ENCODE data around the gene MYO7A. TPM values are rescaled to one million over a fixed set of nuclear protein-coding genes. Genes with fewer than 3 reads are reported as not detected.

MYO7A gene
- total RNA-seq, 8 experiments from 2014 or later, result 0.71 to 23.1 (median 5.8) TPM

GRCh38 chr11:77250881-77251640 is 123.0 kb downstream of the MYO7A start:
- no peaks in the 10 kb centered on the region for H3K4me1 ChIP-seq (replicated peaks in 1 of 2)
- 0 to 100% (median 73%) methylated on average over 1 of the region's 1 CpG; no CpG with 5 or more reads in 1 of the 10 experiments for WGBS, 10 experiments
- no peak overlapping the region for H3K27ac ChIP-seq
- peak in 2 of 8 experiments; percentile 68 to 71 for ATAC-seq (replicated peaks in 6 of 8)
- in situ Hi-C loops (cut with MboI; ENCODE audit: low pct_unique_long_range_greater_than_20kb in 2 of 9, low sequenced_read_pairs in 9 of 9, unreplicated experiment in 9 of 9), result no loop called here
- H3K4me3 ChIP-seq, result no peak overlapping the region

GRCh38 chr11:77252555-77253270 is 124.7 kb downstream of the MYO7A start:
- ATAC-seq (replicated peaks in 6 of 8), result no peak
- in situ Hi-C loops (cut with MboI; ENCODE audit: low pct_unique_long_range_greater_than_20kb in 2 of 9, low sequenced_read_pairs in 9 of 9, unreplicated experiment in 9 of 9), result no loop called here
- no peaks in the 10 kb centered on the region for H3K4me1 ChIP-seq (replicated peaks in 1 of 2)
- WGBS, 10 experiments, result 60 to 100% (median 80%) methylated on average over 1 to 3 of the region's 3 CpGs; no CpG with 5 or more reads in 2 of the 10 experiments
- no peak overlapping the region for H3K4me3 ChIP-seq
- no peak overlapping the region for H3K27ac ChIP-seq

- no peak for ATAC-seq (replicated peaks in 6 of 8)
- no peak overlapping the region for H3K27ac ChIP-seq
- H3K4me3 ChIP-seq, result no peak overlapping the region
- in situ Hi-C loops (cut with MboI; ENCODE audit: low pct_unique_long_range_greater_than_20kb in 2 of 9, low sequenced_read_pairs in 9 of 9, unreplicated experiment in 9 of 9), result no loop called here
- no peaks in the 10 kb centered on the region for H3K4me1 ChIP-seq (replicated peaks in 1 of 2)
- no CpG with 5 or more reads among the region's 1 CpG for WGBS, 10 experiments
Observed at GRCh38 chr11:77253690-77254089, 125.6 kb downstream of the MYO7A start.

GRCh38 chr11:77259641-77260040 is 131.6 kb downstream of the MYO7A start:
- Histone ChIP-seq H3K4me1 (replicated peaks in 1 of 2) (no peaks in the 10 kb centered on the region), H3K4me3 (no peak overlapping the region), H3K27ac (no peak overlapping the region)
- 33 to 100% (median 100%) methylated on average over 1 to 2 of the region's 2 CpGs; no CpG with 5 or more reads in 1 of the 10 experiments for WGBS, 10 experiments
- ATAC-seq (replicated peaks in 6 of 8), result no peak
- in situ Hi-C loops (cut with MboI; ENCODE audit: low pct_unique_long_range_greater_than_20kb in 2 of 9, low sequenced_read_pairs in 9 of 9, unreplicated experiment in 9 of 9), result no loop called here

GRCh38 chr11:77262803-77263202 is 134.8 kb downstream of the MYO7A start:
- Histone ChIP-seq H3K4me3 (no peak overlapping the region), H3K4me1 (replicated peaks in 1 of 2) (no peaks in the 10 kb centered on the region), H3K27ac (no peak overlapping the region)
- in situ Hi-C loops (cut with MboI; ENCODE audit: low pct_unique_long_range_greater_than_20kb in 2 of 9, low sequenced_read_pairs in 9 of 9, unreplicated experiment in 9 of 9), result no loop called here
- ATAC-seq (replicated peaks in 6 of 8), result no peak

Other genes starting within 250 kb of the MYO7A start
- under 1 TPM in 5 of 8 experiments, not detected in 3; 0.16 to 0.71 (median 0.29) TPM for gene B3GNT6, start 93.8 kb upstream of the MYO7A start, total RNA-seq
- gene CAPN5, start 61.3 kb upstream of the MYO7A start, total RNA-seq, result 100 to 1,000 TPM in 2 of 8 experiments, 10 to 100 TPM in 6; 10.2 to 205 (median 28.5) TPM
- 10 to 100 TPM in 2 of 8 experiments, 1 to 10 TPM in 1, not detected in 5; 2.6 to 13.7 (median 11.0) TPM for gene OMP, start 25.4 kb upstream of the MYO7A start, total RNA-seq
- 1 to 10 TPM in 2 of 8 experiments, under 1 TPM in 4, not detected in 2; 0.31 to 2.2 (median 0.71) TPM for gene GDPD4, start 173.4 kb downstream of the MYO7A start, total RNA-seq

Data from motor neuron (in vitro differentiated cells).